Measurements from ENCODE around the gene ECHDC1. TPM values are rescaled to one million over a fixed set of nuclear protein-coding genes. Genes with fewer than 3 reads are reported as not detected.
A peak's percentile ranks its signal among the peaks of the same experiment; 100 is the strongest.

ECHDC1 gene
- total RNA-seq, 1 donor from 2014 or later = 3.3 TPM

DNA sequence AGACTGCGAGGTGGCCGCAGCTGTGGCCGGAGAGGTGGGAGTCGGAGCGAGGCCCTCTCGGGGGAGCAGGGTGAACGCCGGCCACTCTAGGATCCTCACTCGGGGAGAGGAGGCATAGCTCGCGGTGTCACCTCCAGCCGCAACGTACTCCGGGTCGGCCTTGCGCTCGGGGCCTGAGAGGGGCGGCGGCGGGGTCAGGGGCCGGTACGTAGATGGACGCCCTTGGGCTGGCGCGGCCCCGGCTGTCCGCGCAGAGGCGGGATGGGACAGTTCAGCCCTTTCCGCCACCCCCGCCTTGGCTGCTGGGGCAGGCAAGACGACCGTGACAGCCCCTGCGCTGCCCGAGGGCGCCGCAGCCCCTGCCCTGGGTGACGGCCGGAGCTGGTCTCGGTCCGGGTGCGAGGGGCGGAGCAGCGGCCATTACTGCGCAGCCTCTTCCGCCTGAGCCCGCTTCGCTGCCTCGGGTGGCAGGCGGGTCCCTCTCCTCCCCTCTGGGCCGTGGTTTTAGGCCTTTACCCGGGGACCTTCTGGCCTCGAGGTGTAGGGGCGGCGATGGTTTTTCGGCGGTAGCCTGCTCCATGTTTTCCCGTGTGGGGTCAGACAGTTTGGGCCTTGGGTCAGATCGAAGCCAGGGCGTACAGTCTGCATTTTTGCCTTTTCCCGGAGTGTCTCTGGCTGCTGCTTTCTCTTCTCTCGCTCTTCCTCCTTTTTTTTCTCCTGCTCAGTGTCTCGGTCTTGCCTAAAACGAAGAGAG, 76.3 kb downstream of the ECHDC1 start:
- TF ChIP-seq CTCF (IDR thresholded peaks at IDR 0.05) = no peak
- Histone ChIP-seq H3K4me3 (peak overlapping the region; percentile 87 to 91), H3K9me3 (no peaks in the 10 kb centered on the region), H3K27me3 (no peaks in the 10 kb centered on the region), H3K27ac (peak overlapping the region; percentile 99 to 100), H3K36me3 (no peaks in the 10 kb centered on the region), H3K4me1 (peaks cover 0 to 8% of the 10 kb centered on the region in 2 donors)
- peak; percentile 8 to 73 for DNase-seq (ENCODE audit: low spot score in 2 of 2)
- intact Hi-C loops (cut with DNase I) = loop anchor here (2.0 to 10.0 kb wide), 4 partner anchors 75 to 1482 kb away; partner anchors contain the start of gene ECHDC1

DNA sequence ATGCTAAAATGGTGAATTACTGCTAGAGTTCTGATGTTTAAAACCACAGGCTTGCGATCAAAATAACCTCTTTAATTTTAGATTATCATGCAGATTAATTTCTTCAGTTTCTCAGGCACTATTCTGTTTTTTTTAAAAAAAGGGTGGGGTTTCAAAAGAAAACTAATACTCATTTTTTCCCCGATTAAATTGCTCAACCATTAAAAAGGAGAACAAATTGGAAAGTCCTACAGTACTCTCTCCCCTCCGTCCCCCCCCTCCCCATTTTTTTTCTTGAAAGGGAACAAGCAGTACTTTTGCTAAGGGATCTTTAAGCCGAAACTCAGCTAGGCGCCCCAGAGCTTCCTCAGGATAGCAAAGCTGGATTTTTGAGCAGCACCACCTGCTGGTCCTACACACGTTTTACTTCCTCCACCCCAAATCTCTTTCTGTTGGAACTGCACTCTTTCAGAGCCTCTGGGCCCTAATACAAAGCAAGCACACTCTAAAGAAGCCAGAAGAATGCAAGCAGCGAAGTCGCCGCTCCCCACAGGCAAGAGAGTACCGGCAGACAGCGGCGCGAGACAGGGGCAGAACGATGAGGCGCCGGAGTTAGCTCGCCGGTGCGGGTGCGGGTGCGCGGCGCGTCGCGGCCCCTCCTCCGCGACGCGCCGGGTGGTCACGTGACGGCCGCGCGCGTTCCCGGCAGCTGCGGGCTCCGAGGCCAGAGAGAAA, 77.1 kb downstream of the ECHDC1 start, which contains the start of gene RNF146:
TSS of gene RNF146 (plus strand) at position 687 of the 714 bp plus-strand sequence. CDS start 13,475 bp downstream, outside the sequence.
- Histone ChIP-seq H3K36me3 (no peaks in the 10 kb centered on the region), H3K27me3 (no peaks in the 10 kb centered on the region), H3K4me1 (peaks cover 0 to 5% of the 10 kb centered on the region in 2 donors), H3K9me3 (no peaks in the 10 kb centered on the region), H3K27ac (peak within 1 kb of the TSS; percentile 99 to 100), H3K4me3 (peak within 1 kb of the TSS; percentile 87 to 91)
- TF ChIP-seq CTCF (IDR thresholded peaks at IDR 0.05) = peak; percentile 49 to 81 (median 78)
- intact Hi-C loops (cut with DNase I) = loop anchor here (2.0 to 10.0 kb wide), 4 partner anchors 76 to 1482 kb away; partner anchors contain the start of gene ECHDC1
- DNase-seq (ENCODE audit: low spot score in 2 of 2) = peak; percentile 16 to 89

- H3K4me3 ChIP-seq = no peak overlapping the region
- no peak overlapping the region for H3K27ac ChIP-seq
- no peak for DNase-seq (ENCODE audit: low spot score in 2 of 2)
- no peaks in the 10 kb centered on the region for H3K4me1 ChIP-seq
- no peaks in the 10 kb centered on the region for H3K9me3 ChIP-seq
- no peaks in the 10 kb centered on the region for H3K27me3 ChIP-seq
- no peak for TF ChIP-seq CTCF (IDR thresholded peaks at IDR 0.05)
- intact Hi-C loops (cut with DNase I) = loop anchor here (10.0 kb wide), 1 partner anchor 1479 kb away; no protein-coding TSS in a partner anchor
- no peaks in the 10 kb centered on the region for H3K36me3 ChIP-seq
These were observed 79.9 kb downstream of the ECHDC1 start for GRCh38 chr6:127263481-127263880.

DNA sequence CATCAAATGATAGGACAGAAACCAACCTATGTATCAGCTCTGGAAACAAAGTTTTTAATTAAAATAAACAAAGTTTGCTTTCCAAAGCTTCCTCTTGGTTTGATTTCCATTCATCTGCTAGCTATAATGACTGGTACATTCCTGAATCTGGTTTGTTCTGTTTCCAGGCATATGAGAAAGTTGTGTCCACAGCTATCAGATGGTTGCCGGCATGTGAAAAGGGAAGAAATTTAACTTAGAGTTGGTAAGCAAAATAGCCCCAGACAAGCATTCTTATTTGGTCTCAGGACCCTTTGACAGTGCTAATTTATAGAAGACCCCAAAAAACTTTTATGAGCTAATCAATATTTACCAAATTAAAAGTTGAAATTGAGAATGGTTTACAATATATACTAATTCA, 80.5 kb downstream of the ECHDC1 start:
- Histone ChIP-seq H3K36me3 (no peaks in the 10 kb centered on the region), H3K4me3 (no peak overlapping the region), H3K4me1 (no peaks in the 10 kb centered on the region), H3K27ac (no peak overlapping the region), H3K27me3 (no peaks in the 10 kb centered on the region), H3K9me3 (no peaks in the 10 kb centered on the region)
- TF ChIP-seq CTCF (IDR thresholded peaks at IDR 0.05) = no peak
- intact Hi-C loops (cut with DNase I) = loop anchor here (10.0 kb wide), 1 partner anchor 1478 kb away; no protein-coding TSS in a partner anchor
- DNase-seq (ENCODE audit: low spot score in 2 of 2) = no peak

- Histone ChIP-seq H3K27me3 (no peaks in the 10 kb centered on the region), H3K27ac (no peak overlapping the region), H3K4me3 (no peak overlapping the region), H3K9me3 (no peaks in the 10 kb centered on the region), H3K4me1 (no peaks in the 10 kb centered on the region), H3K36me3 (no peaks in the 10 kb centered on the region)
- intact Hi-C loops (cut with DNase I) = no loop called here
- no peak for TF ChIP-seq CTCF (IDR thresholded peaks at IDR 0.05)
- DNase-seq (ENCODE audit: low spot score in 2 of 2) = no peak
These were observed 88.1 kb downstream of the ECHDC1 start for GRCh38 chr6:127255286-127255685.

Measured in ascending aorta (tissue), 2 donors.